ENCODE results near the gene PPP1R12B.
"Not testable (repeated sequence)": the region's sequence is repeated elsewhere in the genome, so short reads cannot be mapped to it uniquely, and the experiment has no call there.

PPP1R12B gene

DNA sequence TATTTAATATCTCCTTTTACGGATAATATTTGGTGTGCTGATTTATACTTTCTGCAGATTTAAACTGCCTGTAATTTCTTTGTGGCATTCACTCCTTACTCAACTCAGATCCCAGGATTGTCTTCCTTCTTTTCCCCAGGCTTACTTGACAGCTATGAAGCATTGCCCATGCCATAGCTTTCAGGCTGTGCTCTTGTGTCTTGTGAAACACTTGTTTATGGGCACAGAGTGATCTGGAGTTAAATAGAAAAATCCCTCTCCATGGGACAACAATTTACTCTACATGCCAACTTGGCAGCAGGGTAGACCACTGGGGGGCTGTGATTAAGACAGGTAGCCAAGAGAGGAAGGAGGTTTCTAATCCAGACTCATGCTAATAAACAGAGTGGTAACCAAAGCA, 57.4 kb downstream of the PPP1R12B start:
- DNase-seq (ENCODE audit: low spot score), result no peak

- not testable (repeated sequence) for DNase-seq (ENCODE audit: low spot score)
Measured at GRCh38 chr1:202406896-202407295, 58.4 kb downstream of the PPP1R12B start.

DNA sequence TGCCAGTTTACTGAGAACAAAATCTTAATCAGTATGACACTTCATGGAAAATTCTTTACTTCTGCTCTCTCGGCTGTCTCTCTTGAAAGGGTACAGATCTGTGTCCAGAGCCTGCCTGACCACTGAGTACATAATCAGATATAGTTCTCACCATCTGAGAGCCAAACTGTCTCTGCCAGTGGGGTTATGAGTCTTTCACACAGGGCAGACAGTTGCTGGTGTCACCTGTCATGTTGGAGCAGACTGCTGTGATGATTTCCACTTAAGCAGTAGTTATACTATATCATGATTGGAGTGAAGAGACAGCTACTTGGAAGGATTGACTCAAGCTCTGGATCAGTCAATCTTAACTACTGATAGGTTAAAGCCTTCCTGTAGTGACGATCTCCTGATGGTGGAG, 58.9 kb downstream of the PPP1R12B start:
- not testable (repeated sequence) for DNase-seq (ENCODE audit: low spot score)

DNA sequence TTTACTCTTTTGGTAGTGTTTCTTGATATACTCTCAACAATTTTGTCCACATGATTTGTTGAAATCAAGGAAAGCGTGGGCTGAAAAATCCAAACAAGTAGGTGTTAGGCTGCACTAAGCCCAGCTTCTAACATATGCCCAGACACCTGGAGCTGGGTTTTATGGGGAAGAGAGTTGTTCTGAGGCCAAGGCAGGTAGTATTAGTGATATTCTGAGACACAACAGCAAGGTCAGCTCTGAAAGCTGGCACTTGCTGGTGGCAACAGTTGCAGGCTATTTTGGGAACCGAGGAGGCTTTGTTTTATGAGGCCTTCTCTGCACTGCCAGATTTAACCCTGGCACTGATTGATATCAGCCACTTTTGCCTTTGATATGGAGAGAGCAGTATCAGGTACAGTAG, 61.8 kb downstream of the PPP1R12B start:
- not testable (repeated sequence) for DNase-seq (ENCODE audit: low spot score)

DNA sequence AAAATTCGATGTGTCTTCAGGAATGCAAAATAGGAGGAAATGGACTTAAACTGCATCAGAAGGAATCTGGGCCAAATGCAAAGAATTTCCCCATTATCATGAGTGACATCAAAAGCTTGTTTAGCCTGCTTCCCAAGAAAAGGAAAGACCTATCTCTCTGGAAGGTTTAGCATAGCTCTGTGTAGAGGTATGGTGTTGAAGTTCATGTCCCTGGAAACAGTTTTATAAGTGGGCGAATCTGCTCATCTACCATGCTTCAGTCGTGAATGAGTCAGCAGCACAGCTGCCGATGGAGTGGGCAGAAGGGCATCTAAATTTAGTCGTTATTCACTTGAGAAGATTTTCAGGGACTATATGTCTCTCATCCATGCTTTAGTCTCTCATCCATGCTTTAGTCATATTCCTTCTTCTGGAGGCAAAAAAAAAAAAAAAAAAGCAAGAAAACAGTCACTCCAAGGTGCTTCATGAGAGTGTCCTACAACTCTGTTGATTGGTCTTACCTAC, 62.4 kb downstream of the PPP1R12B start:
- peak; percentile 6 for DNase-seq (ENCODE audit: low spot score)

DNA sequence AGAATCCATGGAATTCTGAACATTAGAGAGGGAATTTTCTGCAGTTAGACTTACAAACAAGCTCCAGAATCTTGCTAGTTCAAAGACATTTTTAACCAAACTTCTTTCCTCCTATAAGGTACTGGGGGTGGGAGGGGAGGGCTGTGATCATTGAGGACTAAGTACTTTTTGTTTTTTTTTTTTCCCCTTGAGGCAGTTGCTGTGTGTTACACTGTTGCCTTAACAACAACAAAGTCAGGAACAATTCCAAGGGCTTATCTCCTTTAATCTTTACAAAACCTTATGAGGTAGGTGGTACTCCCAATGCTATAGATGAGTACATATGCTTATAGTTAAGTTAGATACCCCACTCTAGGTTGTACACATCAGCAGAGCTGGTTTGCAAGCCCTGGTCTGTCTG, 62.9 kb downstream of the PPP1R12B start:
- no peak for DNase-seq (ENCODE audit: low spot score)

GRCh38 chr1:202412421-202412820, 63.9 kb downstream of the PPP1R12B start:
- not testable (repeated sequence) for DNase-seq (ENCODE audit: low spot score)

DNA sequence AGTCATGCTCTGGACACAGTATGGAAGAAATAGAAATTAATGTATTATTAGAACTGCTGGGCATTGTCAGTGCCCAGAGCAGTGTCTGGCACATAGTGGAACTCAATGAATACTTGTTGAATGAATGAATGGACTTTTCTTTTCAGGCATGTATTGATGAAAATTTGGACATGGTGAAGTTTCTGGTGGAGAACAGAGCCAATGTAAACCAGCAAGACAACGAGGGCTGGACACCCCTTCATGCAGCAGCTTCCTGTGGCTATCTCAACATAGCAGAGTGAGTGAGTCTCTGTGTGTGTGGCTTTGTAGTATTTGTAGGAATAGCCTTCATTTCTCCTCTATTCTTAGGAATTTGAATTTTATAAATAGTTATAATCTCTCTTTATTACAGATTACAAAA, 68.1 kb downstream of the PPP1R12B start:
- no peak for DNase-seq (ENCODE audit: low spot score)

- DNase-seq (ENCODE audit: low spot score), result not testable (repeated sequence)
Measured at GRCh38 chr1:202417141-202417540, 68.6 kb downstream of the PPP1R12B start.

GRCh38 chr1:202417762-202418201, 69.3 kb downstream of the PPP1R12B start:
- not testable (repeated sequence) for DNase-seq (ENCODE audit: low spot score)

- DNase-seq (ENCODE audit: low spot score), result not testable (repeated sequence)
Measured at GRCh38 chr1:202419731-202420130, 71.2 kb downstream of the PPP1R12B start.

DNA sequence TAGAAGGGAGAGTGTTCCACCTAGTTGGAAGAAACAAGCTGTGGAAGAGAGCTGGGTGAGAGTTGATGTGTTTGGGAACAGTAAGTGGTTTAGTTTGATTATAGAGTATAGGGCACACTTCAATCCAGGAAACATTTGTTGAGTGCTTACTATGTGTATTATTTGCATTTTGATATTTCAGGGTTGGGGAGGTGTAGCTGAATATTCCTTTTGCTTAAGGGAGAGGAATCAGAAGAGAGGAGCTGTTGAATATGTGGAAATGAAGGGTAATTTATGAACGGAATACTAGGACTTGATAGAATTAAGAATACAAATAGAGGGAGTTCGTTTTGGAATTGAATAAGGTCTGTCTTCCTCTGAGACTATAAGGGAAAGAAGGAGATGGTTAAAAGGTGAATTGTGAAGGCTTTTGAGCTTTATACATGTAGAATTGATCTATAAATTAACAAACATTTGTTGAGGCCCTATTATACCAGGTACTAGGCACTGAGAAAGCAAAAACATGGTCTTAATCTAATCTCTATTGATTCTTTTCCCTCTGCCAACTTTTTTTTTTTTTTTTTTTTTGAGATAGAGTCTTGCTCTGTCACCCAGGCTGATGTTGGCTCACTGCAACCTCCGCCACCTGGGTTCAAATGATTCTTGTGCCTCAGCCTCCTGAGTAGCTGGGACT, 72.1 kb downstream of the PPP1R12B start:
- not testable (repeated sequence) for DNase-seq (ENCODE audit: low spot score)

DNA sequence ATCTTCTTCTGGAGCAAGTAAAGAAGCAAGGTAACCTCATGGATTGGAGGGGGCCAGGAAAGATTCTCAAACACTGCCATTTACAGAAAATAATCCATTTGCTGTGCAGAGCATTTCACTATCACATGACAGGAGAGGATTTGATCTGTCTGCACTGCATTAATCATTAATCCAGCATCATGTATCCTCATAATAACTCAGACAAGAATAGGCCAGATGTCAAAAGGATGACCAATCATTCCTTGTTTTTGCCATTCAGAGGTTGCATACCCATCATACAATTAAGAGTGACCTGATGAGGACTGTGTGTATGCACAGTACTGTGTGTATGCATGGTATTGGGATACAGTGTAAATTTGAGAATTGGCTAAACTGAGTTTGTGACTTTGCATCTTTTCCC, 74.2 kb downstream of the PPP1R12B start:
- DNase-seq (ENCODE audit: low spot score), result not testable (repeated sequence)

DNA sequence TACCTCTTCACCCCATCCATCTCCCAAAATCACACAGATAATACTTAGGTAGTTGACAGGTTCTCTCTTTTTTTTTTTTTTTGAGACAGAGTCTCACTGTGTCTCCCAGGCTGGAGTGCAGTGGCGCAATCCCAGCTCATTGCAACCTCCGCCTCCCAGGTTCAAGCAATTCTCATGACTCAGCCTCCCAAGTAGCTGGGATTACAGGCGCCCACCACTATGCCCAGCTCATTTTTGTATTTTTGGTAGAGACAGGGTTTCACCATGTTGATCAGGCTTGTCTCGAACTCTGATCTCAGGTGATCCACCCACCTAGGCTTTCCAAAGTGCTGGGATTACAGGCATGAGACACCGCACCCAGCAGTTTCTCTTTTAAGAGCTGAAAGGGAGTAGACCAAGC, 75.8 kb downstream of the PPP1R12B start:
- not testable (repeated sequence) for DNase-seq (ENCODE audit: low spot score)

- DNase-seq (ENCODE audit: low spot score), result not testable (repeated sequence)
Measured at GRCh38 chr1:202430111-202430510, 81.6 kb downstream of the PPP1R12B start.

GRCh38 chr1:202432338-202432737, 83.8 kb downstream of the PPP1R12B start:
- DNase-seq (ENCODE audit: low spot score), result not testable (repeated sequence)

DNA sequence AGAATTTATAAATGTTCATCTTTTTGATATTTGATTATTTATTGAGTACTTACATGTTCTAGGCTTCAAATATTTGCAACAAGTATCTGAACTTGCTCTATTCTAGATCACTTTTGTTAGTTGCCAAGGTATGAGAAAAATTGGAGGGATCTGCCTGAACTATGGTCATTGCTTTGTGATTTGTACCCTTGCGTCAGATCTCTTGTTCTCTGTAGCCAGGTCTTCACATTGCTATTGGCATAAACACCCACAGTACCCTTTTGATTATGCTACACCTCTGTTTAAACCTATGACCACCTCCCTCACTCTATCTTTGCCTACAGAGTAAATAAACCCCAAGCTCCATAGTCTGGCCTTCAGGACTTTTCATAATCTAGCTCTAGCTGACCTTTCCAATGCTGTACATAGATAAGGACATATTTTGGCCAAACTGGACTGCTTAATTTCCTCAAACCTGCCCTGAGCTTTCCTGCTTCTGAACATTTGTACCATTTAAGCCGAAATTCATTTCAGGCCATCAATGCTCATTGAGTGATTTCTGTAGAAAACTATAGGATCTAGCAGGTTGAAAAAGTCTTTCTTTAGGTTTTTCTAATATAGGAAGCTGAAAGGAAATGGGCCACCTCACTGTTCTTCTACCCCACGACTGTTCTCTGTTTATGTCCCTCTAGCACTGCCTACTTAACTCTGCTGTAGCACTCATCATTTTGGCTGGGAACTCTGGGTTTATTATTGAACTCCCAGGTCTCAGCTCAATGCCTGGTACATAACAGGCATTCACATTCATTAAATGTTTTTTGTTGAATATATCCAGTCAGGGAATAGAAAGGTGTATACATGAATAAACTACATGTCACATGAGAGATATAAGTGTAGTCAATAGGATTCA, 84.9 kb downstream of the PPP1R12B start:
- DNase-seq (ENCODE audit: low spot score), result no peak

DNA sequence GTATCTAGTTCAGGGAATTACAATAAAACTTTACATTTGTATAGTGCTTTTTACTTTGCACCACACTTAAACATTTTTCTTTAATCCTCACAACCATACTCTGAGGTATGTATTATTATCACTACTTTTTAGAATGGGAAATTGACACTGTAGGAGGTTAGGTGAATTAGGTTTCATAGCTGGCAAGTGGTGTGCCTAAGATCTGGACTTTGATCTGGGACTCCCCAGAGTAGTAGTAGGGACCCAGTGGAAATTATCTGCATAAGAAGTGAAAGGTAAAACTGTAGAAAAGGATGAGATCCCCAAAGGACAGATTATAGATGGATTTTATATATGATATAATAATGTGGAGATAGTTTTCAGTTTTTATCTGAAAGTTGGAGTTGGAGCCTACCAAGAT, 85.6 kb downstream of the PPP1R12B start:
- DNase-seq (ENCODE audit: low spot score), result no peak

DNA sequence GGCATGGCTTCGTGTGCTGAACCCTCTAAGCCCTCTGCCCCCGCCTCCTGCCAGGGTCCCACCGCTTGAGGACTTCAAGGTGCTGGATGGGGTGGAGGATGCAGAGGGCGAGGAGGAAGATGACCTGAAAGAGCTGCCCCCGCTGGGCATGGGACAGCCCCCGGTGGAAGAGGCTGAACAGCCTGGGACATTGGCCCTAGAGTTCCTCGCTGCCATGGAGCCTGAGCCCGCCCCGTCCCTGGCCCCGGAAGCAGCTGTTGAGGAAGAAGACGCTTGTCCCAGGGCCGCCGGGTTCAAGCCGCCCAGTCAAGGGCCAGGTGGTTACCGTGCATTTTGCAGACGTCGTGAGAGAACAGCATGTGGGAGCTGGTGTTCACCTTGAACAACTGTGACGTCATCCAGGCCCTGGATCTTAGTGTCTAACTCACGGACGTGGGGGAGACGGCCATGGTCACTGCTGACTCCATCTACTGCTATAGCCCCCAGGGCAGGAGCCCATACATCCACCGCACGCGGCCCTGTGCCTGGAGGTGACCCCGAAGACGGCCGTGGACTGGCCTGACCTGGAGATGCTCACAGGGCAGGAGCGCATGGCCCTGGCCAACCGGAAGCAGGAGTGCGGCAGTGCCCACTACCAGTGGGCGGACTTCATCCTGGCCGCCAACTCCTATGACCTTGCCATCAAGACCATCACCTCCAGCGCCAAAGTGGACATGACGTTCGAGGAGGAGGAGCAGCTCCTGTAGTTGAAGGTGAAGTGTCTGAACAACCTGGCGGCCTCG, 90.1 kb downstream of the PPP1R12B start:
- DNase-seq (ENCODE audit: low spot score), result no peak

DNA sequence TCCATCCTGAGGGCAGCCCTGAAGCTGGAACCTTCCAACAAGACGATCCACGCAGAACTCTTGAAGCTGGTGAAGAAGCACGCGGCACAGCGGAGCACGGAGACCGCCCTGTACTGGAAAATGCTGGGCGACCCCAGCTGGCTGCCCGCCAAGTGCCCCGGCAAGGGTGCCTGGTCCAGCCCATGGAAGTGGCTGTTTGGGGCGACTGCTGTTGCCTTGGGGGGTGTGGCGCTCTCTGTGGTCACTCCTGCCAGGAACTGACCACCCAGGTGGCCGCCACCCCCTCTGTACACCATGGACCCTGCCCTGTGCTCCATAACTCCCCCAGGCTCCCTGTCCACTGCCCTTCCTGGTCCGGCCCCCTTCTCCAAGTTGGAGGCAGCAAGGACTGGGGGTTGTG, 90.8 kb downstream of the PPP1R12B start:
- no peak for DNase-seq (ENCODE audit: low spot score)

GRCh38 chr1:202448140-202448539, 99.6 kb downstream of the PPP1R12B start:
- DNase-seq (ENCODE audit: low spot score), result not testable (repeated sequence)

DNA sequence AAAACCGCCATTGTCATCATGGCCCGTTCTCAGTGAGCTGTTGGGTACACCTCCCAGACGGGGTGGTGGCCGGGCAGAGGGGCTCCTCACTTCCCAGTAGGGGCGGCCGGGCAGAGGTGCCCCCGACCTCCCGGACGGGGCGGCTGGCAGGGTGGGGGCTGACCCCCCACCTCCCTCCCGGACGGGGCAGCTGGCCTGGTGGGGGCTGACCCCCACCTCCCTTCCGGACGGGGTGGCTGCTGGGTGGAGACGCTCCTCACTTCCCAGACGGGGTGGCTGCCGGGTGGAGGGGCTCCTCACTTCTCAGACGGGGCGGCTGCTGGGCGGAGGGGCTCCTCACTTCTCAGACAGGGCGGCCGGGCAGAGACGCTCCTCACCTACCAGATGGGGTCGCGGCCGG, 103.1 kb downstream of the PPP1R12B start:
- not testable (repeated sequence) for DNase-seq (ENCODE audit: low spot score)
